HG03520 (cell line): ENCODE results near the gene LAMB3.

Experiments used
- ATAC-seq: cut with Tn5 transposase; IDR thresholded peaks from one replicate; pipeline ENCODE4 v1.9.1; 2021; ENCODE audit warnings: mild to moderate bottlenecking, moderate library complexity; ENCODE audit not compliant: unreplicated experiment

LAMB3 gene

GRCh38 chr1:209618756-209619420 is 33.3 kb downstream of the LAMB3 start:
- ATAC-seq: no peak

DNA sequence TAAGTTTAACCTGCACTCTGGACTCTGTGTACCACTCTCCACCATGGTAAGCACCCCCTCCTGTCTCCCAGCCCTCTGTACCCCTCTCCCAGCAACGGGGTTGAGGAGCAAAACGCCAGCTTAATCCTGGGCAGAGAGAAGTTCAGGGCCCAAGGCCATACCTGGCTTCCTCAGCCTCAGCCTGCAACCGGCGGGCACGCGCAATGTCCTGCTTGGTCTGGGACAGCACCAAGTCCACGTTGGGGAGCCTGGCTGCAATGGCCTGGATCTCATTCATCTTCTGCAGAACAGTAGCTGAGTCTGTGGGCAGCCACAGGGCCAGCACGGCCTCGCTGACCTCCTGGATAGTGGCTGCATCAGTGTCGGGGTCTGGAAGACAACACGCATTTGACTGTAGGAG is 33.9 kb downstream of the LAMB3 start:
- no peak for ATAC-seq

DNA sequence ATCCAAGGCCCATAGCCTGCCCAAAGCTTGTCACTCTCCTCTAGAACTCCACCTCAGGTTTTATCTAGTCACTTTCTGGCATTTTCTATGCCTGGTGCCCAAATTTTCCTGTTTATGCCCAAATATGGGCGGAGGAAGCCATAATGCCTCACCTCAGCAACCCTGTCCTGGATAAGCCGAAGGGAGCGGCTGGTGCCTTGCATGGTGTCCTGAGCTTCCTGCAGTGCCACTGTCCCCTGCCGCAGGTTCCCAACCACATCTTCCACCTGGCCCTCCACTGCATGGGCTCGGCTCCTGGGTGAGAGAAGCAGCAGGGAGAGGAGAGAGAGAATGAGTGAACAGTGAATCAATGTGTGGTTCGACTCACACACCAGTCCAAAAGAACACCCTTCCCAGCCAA is 34.5 kb downstream of the LAMB3 start:
- ATAC-seq: no peak

- ATAC-seq: no peak
Measured at GRCh38 chr1:209617047-209617673, 35.1 kb downstream of the LAMB3 start.

- ATAC-seq: no peak
Measured at GRCh38 chr1:209616366-209617046, 35.7 kb downstream of the LAMB3 start.

DNA sequence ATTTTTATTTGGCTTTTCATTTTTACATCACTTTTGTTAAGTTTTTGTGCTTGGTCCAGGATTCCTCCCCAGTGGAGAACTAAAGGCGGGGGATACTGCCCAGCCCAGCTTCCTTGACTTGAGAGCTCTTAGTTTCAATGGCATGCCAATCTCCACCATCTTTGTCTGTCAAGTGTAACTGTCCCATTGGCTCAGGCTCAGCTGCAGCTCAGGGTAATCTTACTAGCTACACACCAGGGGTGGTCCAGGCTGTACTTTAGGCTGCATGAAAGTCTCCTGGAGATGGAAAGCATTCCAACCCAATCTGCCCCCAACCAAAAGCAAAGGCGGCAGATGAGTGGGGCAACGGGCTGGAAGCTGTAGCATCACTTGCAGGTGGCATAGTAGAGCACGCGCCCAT is 37.3 kb downstream of the LAMB3 start:
- no peak for ATAC-seq

GRCh38 chr1:209614151-209614420 is 38.1 kb downstream of the LAMB3 start:
- no peak for ATAC-seq

DNA sequence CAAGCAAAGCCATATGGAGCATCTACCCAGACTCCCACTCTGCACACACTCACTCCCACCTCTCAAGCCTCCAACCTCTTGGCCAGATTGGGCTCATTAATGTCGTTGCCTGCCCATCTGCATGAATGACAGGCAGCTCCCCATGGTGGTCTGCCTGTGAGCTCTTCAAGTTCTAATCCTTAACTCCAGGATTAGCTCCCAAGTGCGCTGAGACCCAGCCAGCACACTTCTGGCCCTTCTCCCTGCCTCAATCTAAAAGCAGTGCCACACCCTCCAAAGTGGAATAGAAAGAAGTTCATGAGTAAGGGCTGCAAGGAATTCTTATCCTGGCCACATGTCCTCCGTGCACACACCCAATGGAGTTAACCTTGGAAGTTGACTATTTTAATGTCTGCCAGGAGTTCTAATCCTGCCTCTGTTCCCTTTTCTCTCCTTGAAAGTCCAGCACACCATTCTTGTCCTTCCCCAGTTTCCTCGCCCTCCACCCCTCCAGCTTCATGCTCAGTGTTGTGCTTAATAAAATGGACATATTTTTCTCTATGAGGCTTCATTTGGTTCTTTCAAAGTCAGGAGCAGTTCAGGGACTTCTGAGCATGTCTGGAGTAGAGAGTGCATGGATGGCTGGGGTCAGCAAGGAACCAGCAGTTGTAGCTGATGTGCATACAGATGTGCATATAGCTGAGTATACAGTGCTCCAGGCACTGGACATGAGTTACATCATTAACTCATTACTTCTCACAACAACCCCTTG is 38.6 kb downstream of the LAMB3 start:
- ATAC-seq: no peak

- no peak for ATAC-seq
Measured at GRCh38 chr1:209612646-209613399, 39.4 kb downstream of the LAMB3 start.

DNA sequence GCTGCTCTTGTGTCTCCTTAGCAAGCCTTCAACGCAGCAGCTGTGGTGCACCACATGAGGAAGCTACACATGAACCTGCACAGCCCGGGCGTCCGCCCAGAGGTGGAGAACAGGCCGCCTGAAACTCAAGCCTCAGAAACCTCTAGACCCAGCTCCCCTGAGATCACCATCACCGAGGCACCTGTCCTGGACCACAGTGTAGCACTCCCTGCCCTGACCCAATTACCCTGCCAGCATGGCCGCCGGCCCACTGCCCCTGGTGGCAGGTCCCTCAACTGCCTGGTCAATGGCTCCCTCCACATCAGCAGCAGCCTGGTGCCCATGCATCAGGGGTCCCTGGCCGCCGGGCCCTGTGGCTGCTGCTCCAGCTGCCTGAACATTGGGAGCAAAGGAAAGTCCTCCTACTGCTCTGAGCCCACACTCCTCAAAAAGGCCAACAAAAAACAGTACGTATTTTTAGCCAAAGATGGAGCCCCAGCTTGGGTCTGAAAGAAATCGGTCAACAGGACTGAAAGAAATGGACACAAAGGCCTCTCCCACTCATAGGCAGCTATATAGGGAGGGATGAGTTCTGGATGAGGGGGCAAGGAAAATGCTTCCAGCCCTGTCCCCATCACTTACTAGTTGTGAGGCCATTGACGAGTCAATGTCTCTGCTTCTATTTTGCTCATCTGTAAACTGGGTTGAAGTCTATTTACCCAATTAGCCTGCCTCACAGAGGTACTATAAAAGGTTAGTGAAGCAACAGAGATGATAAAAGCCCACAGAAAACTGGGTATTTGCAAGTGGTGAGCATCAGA is 40.3 kb downstream of the LAMB3 start:
- no peak for ATAC-seq

GRCh38 chr1:209610631-209610905 is 41.7 kb downstream of the LAMB3 start:
- ATAC-seq: no peak

DNA sequence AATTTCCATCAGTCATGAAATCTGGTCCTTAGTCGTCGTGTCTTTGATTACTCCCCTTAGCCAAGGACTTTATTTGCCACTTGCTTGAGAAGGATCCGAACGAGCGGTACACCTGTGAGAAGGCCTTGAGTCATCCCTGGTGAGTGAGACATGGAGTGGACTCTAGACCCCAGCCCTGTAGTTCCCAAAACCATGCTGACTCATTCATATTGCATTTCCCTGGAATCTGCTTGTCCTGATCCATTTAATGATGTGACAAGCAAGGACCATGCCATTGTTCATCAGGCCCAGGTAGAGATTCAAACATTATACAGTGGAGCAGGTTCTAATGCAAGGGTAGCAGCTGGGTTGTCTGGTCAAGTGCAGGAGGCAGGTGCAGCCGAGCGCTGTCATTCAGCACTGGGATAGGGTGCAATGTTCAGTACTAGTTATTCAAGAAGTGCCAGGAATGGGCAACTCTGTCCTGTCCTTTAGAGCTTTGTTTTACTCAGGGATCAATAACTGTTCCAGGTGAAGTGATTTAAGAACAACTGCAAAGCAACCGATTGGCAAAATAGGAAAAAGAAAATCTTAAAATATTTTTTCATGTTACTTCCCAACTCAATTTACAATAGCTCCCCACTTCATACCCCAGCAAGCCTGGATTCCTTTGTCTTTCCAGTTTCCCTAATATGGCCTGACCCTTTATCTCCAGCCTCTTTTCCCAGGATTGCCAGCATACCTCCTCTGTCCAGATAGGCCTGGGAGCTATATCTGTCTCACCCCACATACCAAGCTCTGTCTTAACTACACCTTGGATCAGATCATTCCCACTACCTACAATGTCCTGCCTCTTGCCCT is 42.2 kb downstream of the LAMB3 start:
- no peak for ATAC-seq

GRCh38 chr1:209609041-209609790 is 43.0 kb downstream of the LAMB3 start:
- ATAC-seq: no peak

- peak; percentile 15 for ATAC-seq
Measured at GRCh38 chr1:209607795-209608178, 44.4 kb downstream of the LAMB3 start.

GRCh38 chr1:209607102-209607794 is 45.0 kb downstream of the LAMB3 start:
- ATAC-seq: peak; percentile 67

DNA sequence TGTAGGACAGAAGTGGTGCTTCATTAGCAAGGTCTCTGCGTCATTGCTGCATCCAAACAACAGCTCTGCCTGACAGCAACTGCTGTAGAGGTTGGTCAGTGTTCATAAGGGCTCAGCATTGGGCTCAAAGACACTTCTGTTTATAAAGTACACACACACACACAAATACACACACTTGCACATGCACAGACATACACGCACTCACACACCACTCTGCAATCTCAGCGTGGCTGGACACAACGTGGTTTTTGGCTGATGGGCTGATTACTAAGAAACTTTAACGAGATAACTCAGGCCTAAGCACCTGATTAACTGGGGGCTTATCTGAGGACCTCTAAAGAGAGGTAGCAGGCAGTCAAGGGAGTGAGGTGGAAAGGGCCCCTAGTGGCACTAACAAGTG is 48.3 kb downstream of the LAMB3 start:
- no peak for ATAC-seq

DNA sequence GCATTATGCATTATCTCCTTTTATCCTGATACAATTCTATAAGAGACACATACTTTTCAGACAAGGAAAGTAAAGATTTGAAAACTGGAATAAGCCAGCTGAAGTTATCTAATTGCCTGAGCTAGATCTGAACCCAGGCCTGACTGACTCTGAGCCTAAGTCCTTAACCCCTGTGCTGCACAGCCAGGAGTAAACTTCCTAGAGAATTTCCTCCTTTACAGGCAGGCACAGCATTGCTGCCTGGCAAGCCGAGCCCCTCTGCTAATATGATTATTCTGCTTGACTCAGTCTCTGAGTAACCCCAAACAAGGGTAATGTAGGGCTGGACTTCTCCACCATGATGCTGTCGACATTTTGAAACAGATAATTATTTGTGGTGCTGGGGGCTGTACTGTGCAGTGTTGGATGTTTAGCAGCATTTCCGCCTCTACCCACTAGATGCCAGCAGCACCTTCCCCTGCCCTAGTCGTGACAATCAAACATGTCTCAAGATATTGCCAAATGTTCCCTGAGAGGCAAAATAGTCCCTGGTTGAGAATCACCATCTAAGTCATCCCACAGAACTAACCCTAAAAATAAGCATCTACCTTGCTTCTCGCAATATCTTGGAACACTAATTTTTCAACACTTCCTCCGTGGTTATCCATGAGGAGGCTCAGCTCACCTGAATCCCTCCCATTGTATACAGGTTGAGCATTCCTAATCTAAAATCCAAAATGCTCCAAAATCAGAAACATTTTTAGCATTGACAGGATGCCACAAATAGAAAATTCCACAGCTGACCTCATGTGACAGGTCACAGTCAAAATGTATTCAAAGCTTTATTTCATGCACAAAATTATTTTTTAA is 50.2 kb downstream of the LAMB3 start:
- ATAC-seq: peak; percentile 58
